Ovary (tissue), 3 donors: ENCODE measurements around the gene ATP6V1A.

Experiments
- CTCF ChIP-seq, 3 donors: fragments of 450-650 bp in 2 of 3; fragments of 200-600 bp in 1 of 3; IDR thresholded peaks; one replicate each; pipeline versions ENCODE4 v1.5.1 to v1.8.0; 2016 to 2022; ENCODE audit warnings: antibody characterized with exemption in 3 of 3, mild to moderate bottlenecking in 1 of 3
- POLR2A ChIP-seq: fragments of 450-650 bp; IDR thresholded peaks from one replicate; pipeline ENCODE4 v1.6.1; 2017; ENCODE audit warnings: antibody characterized with exemption, mild to moderate bottlenecking, moderate library complexity
- donor health status: DM: no; HTN: no; CAD: no.

- TF ChIP-seq CTCF (IDR thresholded peaks at IDR 0.05) = no peak
- TF ChIP-seq POLR2A = no peak
Observed at GRCh38 chr3:113698213-113698742, 48.6 kb upstream of the ATP6V1A start.
